ENCODE measurements around the gene DNMBP. TPM values are rescaled to one million over a fixed set of nuclear protein-coding genes. Genes with fewer than 3 reads are reported as not detected.
"Not testable (repeated sequence)": the region's sequence is repeated elsewhere in the genome, so short reads cannot be mapped to it uniquely, and the experiment has no call there.

The DNMBP gene
- total RNA-seq, 1 donor from 2014 or later: 15.1 TPM

- peaks cover 2 to 13% (median 9%) of the 10 kb centered on the region in 3 donors for H3K36me3 ChIP-seq (ENCODE audit: control insufficient read depth in 3 of 3, insufficient read depth in 3 of 3, low read length in 3 of 3)
- H3K4me1 ChIP-seq (ENCODE audit: control insufficient read depth in 3 of 3, insufficient read depth in 3 of 3, low read length in 3 of 3): peaks cover 6 to 10% (median 8%) of the 10 kb centered on the region in 3 donors
- H3K9ac ChIP-seq (ENCODE audit: low read depth in 1 of 3, low read length in 3 of 3): no peak overlapping the region
- H3K9me3 ChIP-seq (ENCODE audit: control insufficient read depth in 3 of 3, low read length in 3 of 3): no peaks in the 10 kb centered on the region
- no peak overlapping the region for H3K27ac ChIP-seq (ENCODE audit: low read depth, low read length)
- H3K27me3 ChIP-seq (ENCODE audit: control insufficient read depth in 3 of 3, insufficient read depth in 3 of 3, low read length in 3 of 3): no peaks in the 10 kb centered on the region
- H3K4me3 ChIP-seq (ENCODE audit: low read length in 3 of 3): no peak overlapping the region
Observed at GRCh38 chr10:99844433-99844955, 165.3 kb downstream of the DNMBP start.

GRCh38 chr10:99843310-99843709 is 166.4 kb downstream of the DNMBP start:
- H3K9ac ChIP-seq (ENCODE audit: low read depth in 1 of 3, low read length in 3 of 3): no peak overlapping the region
- H3K4me3 ChIP-seq (ENCODE audit: low read length in 3 of 3): no peak overlapping the region
- no peaks in the 10 kb centered on the region for H3K9me3 ChIP-seq (ENCODE audit: control insufficient read depth in 3 of 3, low read length in 3 of 3)
- H3K36me3 ChIP-seq (ENCODE audit: control insufficient read depth in 3 of 3, insufficient read depth in 3 of 3, low read length in 3 of 3): peaks cover 2 to 8% (median 6%) of the 10 kb centered on the region in 3 donors
- peaks cover 6 to 10% (median 8%) of the 10 kb centered on the region in 3 donors for H3K4me1 ChIP-seq (ENCODE audit: control insufficient read depth in 3 of 3, insufficient read depth in 3 of 3, low read length in 3 of 3)
- H3K27me3 ChIP-seq (ENCODE audit: control insufficient read depth in 3 of 3, insufficient read depth in 3 of 3, low read length in 3 of 3): no peaks in the 10 kb centered on the region
- H3K27ac ChIP-seq (ENCODE audit: low read depth, low read length): no peak overlapping the region

GRCh38 chr10:99841746-99842145 is 168.0 kb downstream of the DNMBP start:
- Histone ChIP-seq H3K27me3 (ENCODE audit: control insufficient read depth in 3 of 3, insufficient read depth in 3 of 3, low read length in 3 of 3) (no peaks in the 10 kb centered on the region), H3K4me3 (ENCODE audit: low read length in 3 of 3) (no peak overlapping the region), H3K27ac (ENCODE audit: low read depth, low read length) (no peak overlapping the region), H3K9ac (ENCODE audit: low read depth in 1 of 3, low read length in 3 of 3) (no peak overlapping the region), H3K4me1 (ENCODE audit: control insufficient read depth in 3 of 3, insufficient read depth in 3 of 3, low read length in 3 of 3) (peaks cover 6 to 8% (median 8%) of the 10 kb centered on the region in 3 donors), H3K36me3 (ENCODE audit: control insufficient read depth in 3 of 3, insufficient read depth in 3 of 3, low read length in 3 of 3) (peaks cover 0 to 8% (median 4%) of the 10 kb centered on the region in 3 donors), H3K9me3 (ENCODE audit: control insufficient read depth in 3 of 3, low read length in 3 of 3) (no peaks in the 10 kb centered on the region)

GRCh38 chr10:99840859-99841258 is 168.9 kb downstream of the DNMBP start:
- H3K9ac ChIP-seq (ENCODE audit: low read depth in 1 of 3, low read length in 3 of 3); H3K36me3 ChIP-seq (ENCODE audit: control insufficient read depth in 3 of 3, insufficient read depth in 3 of 3, low read length in 3 of 3); H3K9me3 ChIP-seq (ENCODE audit: control insufficient read depth in 3 of 3, low read length in 3 of 3); H3K27ac ChIP-seq (ENCODE audit: low read depth, low read length); H3K4me1 ChIP-seq (ENCODE audit: control insufficient read depth in 3 of 3, insufficient read depth in 3 of 3, low read length in 3 of 3); H3K27me3 ChIP-seq (ENCODE audit: control insufficient read depth in 3 of 3, insufficient read depth in 3 of 3, low read length in 3 of 3); H3K4me3 ChIP-seq (ENCODE audit: low read length in 3 of 3): not testable (repeated sequence)

- Histone ChIP-seq H3K4me3 (ENCODE audit: low read length in 3 of 3) (no peak overlapping the region), H3K27ac (ENCODE audit: low read depth, low read length) (no peak overlapping the region), H3K9me3 (ENCODE audit: control insufficient read depth in 3 of 3, low read length in 3 of 3) (no peaks in the 10 kb centered on the region), H3K36me3 (ENCODE audit: control insufficient read depth in 3 of 3, insufficient read depth in 3 of 3, low read length in 3 of 3) (peaks cover 5 to 19% (median 12%) of the 10 kb centered on the region in 3 donors), H3K27me3 (ENCODE audit: control insufficient read depth in 3 of 3, insufficient read depth in 3 of 3, low read length in 3 of 3) (no peaks in the 10 kb centered on the region), H3K9ac (ENCODE audit: low read depth in 1 of 3, low read length in 3 of 3) (no peak overlapping the region), H3K4me1 (ENCODE audit: control insufficient read depth in 3 of 3, insufficient read depth in 3 of 3, low read length in 3 of 3) (no peaks in the 10 kb centered on the region)
Observed at GRCh38 chr10:99836711-99837110, 173.0 kb downstream of the DNMBP start.

- Histone ChIP-seq H3K4me3 (ENCODE audit: low read length in 3 of 3) (no peak overlapping the region), H3K9me3 (ENCODE audit: control insufficient read depth in 3 of 3, low read length in 3 of 3) (no peaks in the 10 kb centered on the region), H3K36me3 (ENCODE audit: control insufficient read depth in 3 of 3, insufficient read depth in 3 of 3, low read length in 3 of 3) (peaks cover 6 to 25% (median 12%) of the 10 kb centered on the region in 3 donors), H3K4me1 (ENCODE audit: control insufficient read depth in 3 of 3, insufficient read depth in 3 of 3, low read length in 3 of 3) (no peaks in the 10 kb centered on the region), H3K27me3 (ENCODE audit: control insufficient read depth in 3 of 3, insufficient read depth in 3 of 3, low read length in 3 of 3) (no peaks in the 10 kb centered on the region), H3K9ac (ENCODE audit: low read depth in 1 of 3, low read length in 3 of 3) (no peak overlapping the region), H3K27ac (ENCODE audit: low read depth, low read length) (no peak overlapping the region)
Observed at GRCh38 chr10:99835947-99836346, 173.8 kb downstream of the DNMBP start.

GRCh38 chr10:99834410-99834809 is 175.3 kb downstream of the DNMBP start:
- Histone ChIP-seq H3K4me3 (ENCODE audit: low read length in 3 of 3) (no peak overlapping the region), H3K27ac (ENCODE audit: low read depth, low read length) (no peak overlapping the region), H3K9ac (ENCODE audit: low read depth in 1 of 3, low read length in 3 of 3) (no peak overlapping the region), H3K4me1 (ENCODE audit: control insufficient read depth in 3 of 3, insufficient read depth in 3 of 3, low read length in 3 of 3) (no peaks in the 10 kb centered on the region), H3K9me3 (ENCODE audit: control insufficient read depth in 3 of 3, low read length in 3 of 3) (no peaks in the 10 kb centered on the region), H3K36me3 (ENCODE audit: control insufficient read depth in 3 of 3, insufficient read depth in 3 of 3, low read length in 3 of 3) (peaks cover 6 to 31% (median 12%) of the 10 kb centered on the region in 3 donors), H3K27me3 (ENCODE audit: control insufficient read depth in 3 of 3, insufficient read depth in 3 of 3, low read length in 3 of 3) (no peaks in the 10 kb centered on the region)

- Histone ChIP-seq H3K36me3 (ENCODE audit: control insufficient read depth in 3 of 3, insufficient read depth in 3 of 3, low read length in 3 of 3) (peaks cover 6 to 31% (median 12%) of the 10 kb centered on the region in 3 donors), H3K27me3 (ENCODE audit: control insufficient read depth in 3 of 3, insufficient read depth in 3 of 3, low read length in 3 of 3) (no peaks in the 10 kb centered on the region), H3K9ac (ENCODE audit: low read depth in 1 of 3, low read length in 3 of 3) (no peak overlapping the region), H3K4me1 (ENCODE audit: control insufficient read depth in 3 of 3, insufficient read depth in 3 of 3, low read length in 3 of 3) (no peaks in the 10 kb centered on the region), H3K9me3 (ENCODE audit: control insufficient read depth in 3 of 3, low read length in 3 of 3) (no peaks in the 10 kb centered on the region), H3K27ac (ENCODE audit: low read depth, low read length) (no peak overlapping the region), H3K4me3 (ENCODE audit: low read length in 3 of 3) (no peak overlapping the region)
Observed at GRCh38 chr10:99832439-99832838, 177.3 kb downstream of the DNMBP start.

GRCh38 chr10:99828464-99828863 is 181.3 kb downstream of the DNMBP start:
- no peak overlapping the region for H3K9ac ChIP-seq (ENCODE audit: low read depth in 1 of 3, low read length in 3 of 3)
- no peaks in the 10 kb centered on the region for H3K27me3 ChIP-seq (ENCODE audit: control insufficient read depth in 3 of 3, insufficient read depth in 3 of 3, low read length in 3 of 3)
- H3K9me3 ChIP-seq (ENCODE audit: control insufficient read depth in 3 of 3, low read length in 3 of 3): no peaks in the 10 kb centered on the region
- no peak overlapping the region for H3K27ac ChIP-seq (ENCODE audit: low read depth, low read length)
- peaks cover 4 to 25% (median 6%) of the 10 kb centered on the region in 3 donors for H3K36me3 ChIP-seq (ENCODE audit: control insufficient read depth in 3 of 3, insufficient read depth in 3 of 3, low read length in 3 of 3)
- no peaks in the 10 kb centered on the region for H3K4me1 ChIP-seq (ENCODE audit: control insufficient read depth in 3 of 3, insufficient read depth in 3 of 3, low read length in 3 of 3)
- no peak overlapping the region for H3K4me3 ChIP-seq (ENCODE audit: low read length in 3 of 3)

GRCh38 chr10:99827936-99828335 is 181.8 kb downstream of the DNMBP start:
- H3K4me1 ChIP-seq (ENCODE audit: control insufficient read depth in 3 of 3, insufficient read depth in 3 of 3, low read length in 3 of 3): no peaks in the 10 kb centered on the region
- H3K9me3 ChIP-seq (ENCODE audit: control insufficient read depth in 3 of 3, low read length in 3 of 3): no peaks in the 10 kb centered on the region
- no peak overlapping the region for H3K4me3 ChIP-seq (ENCODE audit: low read length in 3 of 3)
- no peak overlapping the region for H3K9ac ChIP-seq (ENCODE audit: low read depth in 1 of 3, low read length in 3 of 3)
- H3K27ac ChIP-seq (ENCODE audit: low read depth, low read length): no peak overlapping the region
- peaks cover 4 to 22% (median 6%) of the 10 kb centered on the region in 3 donors for H3K36me3 ChIP-seq (ENCODE audit: control insufficient read depth in 3 of 3, insufficient read depth in 3 of 3, low read length in 3 of 3)
- H3K27me3 ChIP-seq (ENCODE audit: control insufficient read depth in 3 of 3, insufficient read depth in 3 of 3, low read length in 3 of 3): no peaks in the 10 kb centered on the region
